Head of caudate nucleus (tissue), 42 donors: Measurements from ENCODE around the gene SERTAD2.

Source experiments
- DNase-seq, 42 donors: peaks; one replicate each; pipeline versions ENCODE4 v3.0.0 to v3.0.0-alpha.2; 2020 to 2021; ENCODE audit warnings: mixed read lengths in 7 of 42
- intact Hi-C: fragments of 100-400 bp; cut with DNase I; formaldehyde crosslinking; loops from one replicate; pipeline ENCODE4 v1.15.0; 2022

The SERTAD2 gene

GRCh38 chr2:64653109-64654062, at the start of gene SERTAD2:
Gene SERTAD2, minus strand, starts transcription at chr2:64653913. Its CDS starts 17,042 bp downstream, at chr2:64636871.
- peak; percentile 57 to 93 (median 86) for DNase-seq
- intact Hi-C loops = loop anchor here (2.0 to 10.0 kb wide), 3 partner anchors 97 to 181 kb away; no protein-coding TSS in a partner anchor

GRCh38 chr2:64700133-64700809, 46.6 kb upstream of the SERTAD2 start:
- DNase-seq = no peak
- intact Hi-C loops = no loop called here

GRCh38 chr2:64699712-64700111, 46.0 kb upstream of the SERTAD2 start:
- DNase-seq = no peak
- intact Hi-C loops = no loop called here

- DNase-seq = no peak
- intact Hi-C loops = no loop called here
Measured at GRCh38 chr2:64698668-64699444, 45.1 kb upstream of the SERTAD2 start.

GRCh38 chr2:64698177-64698643, 44.5 kb upstream of the SERTAD2 start:
- intact Hi-C loops = no loop called here

GRCh38 chr2:64697297-64698176, 43.8 kb upstream of the SERTAD2 start:
- intact Hi-C loops = no loop called here
- no peak for DNase-seq

More at GRCh38 chr2:64698177-64698643, 44.5 kb upstream of the SERTAD2 start:
- no peak for DNase-seq

GRCh38 chr2:64696636-64697035, 42.9 kb upstream of the SERTAD2 start:
- no peak for DNase-seq
- intact Hi-C loops = no loop called here

GRCh38 chr2:64695721-64696261, 42.1 kb upstream of the SERTAD2 start:
- intact Hi-C loops = no loop called here
- DNase-seq = no peak

GRCh38 chr2:64692401-64692800, 38.7 kb upstream of the SERTAD2 start:
- DNase-seq = no peak
- intact Hi-C loops = no loop called here

GRCh38 chr2:64688909-64689308, 35.2 kb upstream of the SERTAD2 start:
- no peak for DNase-seq
- intact Hi-C loops = no loop called here

GRCh38 chr2:64686283-64686956, 32.7 kb upstream of the SERTAD2 start:
- intact Hi-C loops = no loop called here

GRCh38 chr2:64685430-64685829, 31.7 kb upstream of the SERTAD2 start:
- no peak for DNase-seq
- intact Hi-C loops = no loop called here

More at GRCh38 chr2:64686283-64686956, 32.7 kb upstream of the SERTAD2 start:
- DNase-seq = no peak

- no peak for DNase-seq
- intact Hi-C loops = no loop called here
Measured at GRCh38 chr2:64683771-64684510, 30.2 kb upstream of the SERTAD2 start.

- intact Hi-C loops = no loop called here
- DNase-seq = no peak
Measured at GRCh38 chr2:64681479-64681967, 27.8 kb upstream of the SERTAD2 start.

- intact Hi-C loops = no loop called here
Measured at GRCh38 chr2:64679673-64680425, 26.1 kb upstream of the SERTAD2 start.

More at GRCh38 chr2:64679673-64680425, 26.1 kb upstream of the SERTAD2 start:
- peak in 1 of 42 donors; percentile 50 for DNase-seq
